Stimulated activated effector memory CD8-positive, alpha-beta T cell treated with anti-CD3 and anti-CD28 coated beads, Interleukin-12 subunit alpha, Interleukin-12 subunit beta, amount 100 ng/mL, for 72 hours (primary cell): ENCODE measurements around the gene ITPK1.

Source experiments
- ATAC-seq: fragments of 150-1000 bp; cut with Tn5 transposase; 2 replicates; pipeline ENCODE4 v1.10.0; 2021
- DNase-seq, 2 donors: peaks; one replicate each; pipeline ENCODE4 v3.0.0; 2021 to 2022; ENCODE audit warnings: low spot score in 2 of 2
- H3K27ac Mint-ChIP-seq: one replicate; pipeline ENCODE4 v1.8.0; 2022; ENCODE audit warnings: mild to moderate bottlenecking, mixed read lengths
- H3K36me3 Mint-ChIP-seq: one replicate; pipeline ENCODE4 v1.8.0; 2022; ENCODE audit warnings: mild to moderate bottlenecking, mixed read lengths
- H3K4me1 Mint-ChIP-seq: one replicate; pipeline ENCODE4 v1.8.0; 2022; ENCODE audit warnings: mixed read lengths
- H3K4me3 Mint-ChIP-seq: one replicate; pipeline ENCODE4 v1.8.0; 2022; ENCODE audit warnings: mild to moderate bottlenecking, mixed read lengths
- H3K9me3 Mint-ChIP-seq: one replicate; pipeline ENCODE4 v1.8.0; 2022; ENCODE audit warnings: mixed read lengths

Gene ITPK1

GRCh38 chr14:93007225-93007997, 108.3 kb downstream of the ITPK1 start:
- no peaks in the 10 kb centered on the region for H3K36me3 Mint-ChIP-seq
- no peak overlapping the region for H3K4me3 Mint-ChIP-seq
- no peaks in the 10 kb centered on the region for H3K9me3 Mint-ChIP-seq
- H3K4me1 Mint-ChIP-seq: peaks cover 35% of the 10 kb centered on the region
- DNase-seq: no peak
- no peak overlapping the region for H3K27ac Mint-ChIP-seq
- ATAC-seq: peak; percentile 39

GRCh38 chr14:93006567-93007051, 109.1 kb downstream of the ITPK1 start:
- Mint-ChIP-seq H3K4me1 (peaks cover 28% of the 10 kb centered on the region), H3K36me3 (no peaks in the 10 kb centered on the region), H3K27ac (no peak overlapping the region), H3K4me3 (no peak overlapping the region), H3K9me3 (no peaks in the 10 kb centered on the region)
- no peak for DNase-seq
- no peak for ATAC-seq

GRCh38 chr14:93005838-93006237, 109.9 kb downstream of the ITPK1 start:
- no peak overlapping the region for H3K27ac Mint-ChIP-seq
- no peaks in the 10 kb centered on the region for H3K9me3 Mint-ChIP-seq
- DNase-seq (no peak), ATAC-seq (no peak)
- no peak overlapping the region for H3K4me3 Mint-ChIP-seq
- no peaks in the 10 kb centered on the region for H3K36me3 Mint-ChIP-seq
- H3K4me1 Mint-ChIP-seq: peaks cover 28% of the 10 kb centered on the region

- Mint-ChIP-seq H3K36me3 (no peaks in the 10 kb centered on the region), H3K27ac (peak overlapping the region; percentile 45), H3K9me3 (no peaks in the 10 kb centered on the region), H3K4me3 (no peak overlapping the region), H3K4me1 (peaks cover 28% of the 10 kb centered on the region)
- DNase-seq: no peak
- no peak for ATAC-seq
These were observed 110.5 kb downstream of the ITPK1 start for GRCh38 chr14:93005135-93005813.

GRCh38 chr14:93004699-93005082, 111.0 kb downstream of the ITPK1 start:
- Mint-ChIP-seq H3K27ac (peak overlapping the region; percentile 81), H3K36me3 (no peaks in the 10 kb centered on the region), H3K4me1 (peaks cover 28% of the 10 kb centered on the region), H3K9me3 (no peaks in the 10 kb centered on the region), H3K4me3 (no peak overlapping the region)
- DNase-seq (no peak), ATAC-seq (no peak)

GRCh38 chr14:93003945-93004698, 111.6 kb downstream of the ITPK1 start:
- Mint-ChIP-seq H3K36me3 (no peaks in the 10 kb centered on the region), H3K4me3 (no peak overlapping the region), H3K27ac (peak overlapping the region; percentile 81), H3K4me1 (peaks cover 28% of the 10 kb centered on the region), H3K9me3 (no peaks in the 10 kb centered on the region)
- ATAC-seq: no peak
- DNase-seq: no peak

- Mint-ChIP-seq H3K4me3 (no peak overlapping the region), H3K9me3 (no peaks in the 10 kb centered on the region), H3K27ac (no peak overlapping the region), H3K36me3 (peaks cover 4% of the 10 kb centered on the region), H3K4me1 (peaks cover 22% of the 10 kb centered on the region)
- ATAC-seq (no peak), DNase-seq (no peak)
These were observed 112.8 kb downstream of the ITPK1 start for GRCh38 chr14:93002851-93003298.

- no peak for DNase-seq
- Mint-ChIP-seq H3K4me1 (peaks cover 16% of the 10 kb centered on the region), H3K9me3 (no peaks in the 10 kb centered on the region), H3K4me3 (no peak overlapping the region), H3K36me3 (peaks cover 4% of the 10 kb centered on the region), H3K27ac (peak overlapping the region; percentile 59)
- no peak for ATAC-seq
These were observed 113.7 kb downstream of the ITPK1 start for GRCh38 chr14:93002049-93002448.

GRCh38 chr14:92998946-92999345, 116.8 kb downstream of the ITPK1 start:
- ATAC-seq (no peak), DNase-seq (no peak)
- H3K4me1 Mint-ChIP-seq: peaks cover 3% of the 10 kb centered on the region
- no peaks in the 10 kb centered on the region for H3K9me3 Mint-ChIP-seq
- H3K27ac Mint-ChIP-seq: no peak overlapping the region
- no peak overlapping the region for H3K4me3 Mint-ChIP-seq
- H3K36me3 Mint-ChIP-seq: peaks cover 4% of the 10 kb centered on the region

GRCh38 chr14:92997343-92998061, 118.2 kb downstream of the ITPK1 start:
- no peak for ATAC-seq
- Mint-ChIP-seq H3K4me3 (no peak overlapping the region), H3K9me3 (no peaks in the 10 kb centered on the region), H3K4me1 (no peaks in the 10 kb centered on the region), H3K27ac (no peak overlapping the region), H3K36me3 (peaks cover 15% of the 10 kb centered on the region)
- DNase-seq: no peak

GRCh38 chr14:92995620-92996019, 120.1 kb downstream of the ITPK1 start:
- Mint-ChIP-seq H3K4me3 (no peak overlapping the region), H3K27ac (no peak overlapping the region), H3K4me1 (no peaks in the 10 kb centered on the region), H3K36me3 (peaks cover 19% of the 10 kb centered on the region), H3K9me3 (no peaks in the 10 kb centered on the region)
- DNase-seq: no peak
- ATAC-seq: no peak

GRCh38 chr14:92994942-92995341, 120.8 kb downstream of the ITPK1 start:
- H3K4me3 Mint-ChIP-seq: no peak overlapping the region
- H3K27ac Mint-ChIP-seq: no peak overlapping the region
- no peaks in the 10 kb centered on the region for H3K4me1 Mint-ChIP-seq
- ATAC-seq (no peak), DNase-seq (no peak)
- H3K9me3 Mint-ChIP-seq: no peaks in the 10 kb centered on the region
- peaks cover 19% of the 10 kb centered on the region for H3K36me3 Mint-ChIP-seq

GRCh38 chr14:92994131-92994676, 121.5 kb downstream of the ITPK1 start:
- no peaks in the 10 kb centered on the region for H3K9me3 Mint-ChIP-seq
- DNase-seq (no peak), ATAC-seq (no peak)
- H3K4me3 Mint-ChIP-seq: no peak overlapping the region
- no peaks in the 10 kb centered on the region for H3K4me1 Mint-ChIP-seq
- peaks cover 19% of the 10 kb centered on the region for H3K36me3 Mint-ChIP-seq
- H3K27ac Mint-ChIP-seq: no peak overlapping the region

- no peak overlapping the region for H3K27ac Mint-ChIP-seq
- H3K36me3 Mint-ChIP-seq: peaks cover 18% of the 10 kb centered on the region
- ATAC-seq (no peak), DNase-seq (no peak)
- H3K9me3 Mint-ChIP-seq: no peaks in the 10 kb centered on the region
- H3K4me3 Mint-ChIP-seq: no peak overlapping the region
- H3K4me1 Mint-ChIP-seq: no peaks in the 10 kb centered on the region
These were observed 122.4 kb downstream of the ITPK1 start for GRCh38 chr14:92993302-92993701.

GRCh38 chr14:92991536-92991935, 124.2 kb downstream of the ITPK1 start:
- no peaks in the 10 kb centered on the region for H3K9me3 Mint-ChIP-seq
- ATAC-seq: no peak
- peak overlapping the region; percentile 74 for H3K27ac Mint-ChIP-seq
- no peak for DNase-seq
- H3K4me3 Mint-ChIP-seq: no peak overlapping the region
- no peaks in the 10 kb centered on the region for H3K4me1 Mint-ChIP-seq
- H3K36me3 Mint-ChIP-seq: peaks cover 15% of the 10 kb centered on the region
